ENCODE data around the gene TFF2. TPM values are rescaled to one million over a fixed set of nuclear protein-coding genes. Genes with fewer than 3 reads are reported as not detected.

Gene TFF2
- total RNA-seq, 1 experiment from 2014 or later, result not detected

DNA sequence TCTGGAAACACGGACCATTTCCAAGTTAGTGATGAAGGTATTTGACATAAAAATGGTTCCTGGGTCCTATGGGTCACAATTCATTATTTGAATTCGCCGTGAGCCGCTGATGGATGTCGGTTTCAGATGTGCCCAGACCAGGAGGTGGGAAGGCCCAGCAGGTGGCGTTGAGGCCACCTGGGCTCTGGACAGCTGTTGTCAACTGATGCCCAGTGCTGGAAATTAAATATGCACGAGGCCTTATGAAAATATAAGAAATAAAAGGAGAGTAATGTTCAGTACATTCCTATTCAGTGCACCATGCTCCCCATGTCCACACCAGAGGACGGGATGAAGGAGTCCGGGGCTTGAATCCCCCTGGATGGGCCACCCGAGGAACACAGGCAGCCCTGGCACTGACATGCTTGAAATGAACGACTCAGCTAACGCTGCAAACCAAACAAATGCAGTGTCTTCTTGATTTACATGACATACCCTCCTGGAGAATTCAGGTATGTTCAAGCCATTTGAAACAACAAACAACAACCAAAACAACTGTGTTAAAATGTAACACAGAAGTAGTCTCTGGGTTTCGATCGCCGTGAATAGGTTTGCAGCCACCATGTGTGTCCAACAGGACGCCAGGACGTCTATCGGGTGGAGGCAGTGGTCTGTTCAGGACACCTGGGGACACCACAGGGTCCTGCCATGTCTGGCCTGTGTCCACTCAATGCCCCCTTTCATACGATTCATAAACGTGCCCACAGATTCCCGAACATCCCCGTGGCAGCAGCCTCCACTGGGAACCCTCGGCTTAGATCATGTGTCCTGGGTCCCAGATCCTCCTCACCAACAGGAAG is 41.7 kb downstream of the TFF2 start:
- DNase-seq (ENCODE audit: extremely low read depth, low read depth), result no peak

DNA sequence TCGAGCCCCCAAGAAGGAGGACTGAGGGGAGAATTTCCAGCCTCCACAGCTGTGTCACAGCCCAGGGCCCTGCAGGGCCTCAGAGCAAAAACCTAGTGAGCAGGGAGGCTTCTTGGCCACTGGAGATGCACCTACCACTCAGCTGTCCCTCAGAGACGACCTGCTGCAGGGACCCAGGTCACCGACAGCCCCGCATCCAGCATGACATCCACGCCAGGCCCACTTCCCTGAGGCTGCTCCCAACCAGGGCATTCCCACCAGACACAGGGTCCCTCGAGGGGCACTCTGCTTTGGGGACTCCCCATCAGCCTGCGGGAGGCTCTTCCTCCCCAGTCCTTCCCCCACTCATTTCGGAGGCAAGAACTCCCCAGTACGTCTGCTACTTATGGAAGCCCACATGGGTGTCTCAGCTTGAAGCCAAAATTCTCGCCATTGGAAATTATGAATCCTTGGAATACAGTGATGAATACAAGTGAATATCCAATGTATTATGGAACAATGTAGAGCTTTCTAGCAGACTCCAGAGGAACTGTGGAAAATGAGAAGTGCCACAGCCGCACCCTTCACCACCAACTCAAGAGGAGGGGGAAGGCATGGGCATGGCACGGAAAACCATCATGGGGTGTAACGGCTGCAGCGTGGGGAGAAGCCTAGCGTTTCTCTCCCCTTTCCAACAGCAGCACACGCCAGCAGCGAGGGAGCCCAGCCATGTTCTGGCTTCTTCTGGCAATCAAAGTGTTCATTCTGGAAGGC is 42.5 kb downstream of the TFF2 start:
- DNase-seq (ENCODE audit: extremely low read depth, low read depth), result no peak

DNA sequence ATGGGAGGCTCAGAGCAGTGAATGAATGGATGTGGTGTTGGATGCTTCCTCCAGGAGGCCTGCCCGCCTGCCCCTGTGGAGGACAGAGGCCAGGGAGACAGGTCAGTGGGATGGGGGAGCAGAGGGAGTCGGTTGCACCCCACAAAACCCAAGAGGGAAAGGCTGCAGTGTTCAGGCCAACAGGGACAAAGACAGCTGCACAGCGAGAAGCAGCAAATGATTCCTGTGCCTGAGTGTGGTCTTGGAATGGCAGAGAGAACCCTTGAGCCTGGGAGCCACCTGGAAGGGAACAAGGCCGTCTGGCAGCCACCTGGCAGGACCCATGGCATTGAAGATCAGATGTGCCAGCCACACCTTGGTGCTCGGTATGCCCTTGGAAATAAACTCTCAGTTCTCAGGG is 43.7 kb downstream of the TFF2 start:
- no peak for DNase-seq (ENCODE audit: extremely low read depth, low read depth)

DNA sequence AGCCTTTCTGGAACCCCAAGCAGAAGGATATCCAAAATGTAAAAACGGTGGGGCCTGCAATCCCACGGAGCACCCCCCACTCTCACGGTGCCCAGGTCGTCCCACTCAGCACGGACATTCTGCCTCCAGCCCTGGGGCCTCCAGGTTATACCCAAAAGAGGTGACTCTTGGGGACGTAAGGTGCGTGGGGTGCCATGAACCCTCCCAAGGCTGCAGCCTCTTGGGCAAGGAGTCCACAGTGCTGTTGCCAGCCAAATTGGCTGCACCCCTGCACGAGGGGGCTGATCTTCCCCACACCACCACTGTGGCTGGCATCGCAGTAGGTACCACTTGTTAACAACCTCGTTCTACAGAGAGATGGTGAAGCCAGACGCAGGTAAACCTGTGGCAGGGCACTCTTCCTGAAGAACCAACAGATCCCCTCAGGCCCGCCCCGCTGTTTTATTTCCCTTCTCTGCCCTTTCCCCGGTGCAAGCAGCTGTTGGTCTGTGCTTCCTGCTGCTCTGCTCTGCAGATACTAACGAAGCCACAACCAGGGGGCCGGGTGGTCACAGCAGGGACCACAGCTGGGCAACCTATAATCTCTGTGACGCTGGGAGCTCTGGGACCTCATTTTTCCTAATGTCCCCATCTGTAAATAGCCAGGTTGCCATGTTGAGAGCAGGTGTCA is 44.3 kb downstream of the TFF2 start:
- no peak for DNase-seq (ENCODE audit: extremely low read depth, low read depth)

DNA sequence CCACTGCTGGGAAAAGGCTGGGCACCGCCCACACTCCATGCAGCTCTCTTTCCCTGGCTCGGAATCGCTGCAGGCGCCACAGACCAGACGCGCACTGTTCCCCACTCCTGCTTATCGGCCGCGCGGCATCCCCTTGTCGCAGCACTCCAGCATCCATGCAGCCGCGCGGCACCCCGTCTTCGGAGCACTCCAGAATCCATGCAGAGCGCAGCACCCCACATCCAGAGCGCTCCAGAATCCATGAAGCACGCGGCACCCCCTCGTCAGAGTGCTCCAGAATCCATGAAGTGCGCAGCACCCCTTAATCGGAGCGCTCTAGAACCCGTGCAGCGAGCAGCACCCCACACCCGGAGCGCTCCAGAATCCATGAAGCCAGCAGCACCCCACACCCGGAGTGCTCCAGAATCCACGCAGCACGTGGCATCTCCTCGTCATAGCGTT is 45.1 kb downstream of the TFF2 start:
- no peak for DNase-seq (ENCODE audit: extremely low read depth, low read depth)

DNA sequence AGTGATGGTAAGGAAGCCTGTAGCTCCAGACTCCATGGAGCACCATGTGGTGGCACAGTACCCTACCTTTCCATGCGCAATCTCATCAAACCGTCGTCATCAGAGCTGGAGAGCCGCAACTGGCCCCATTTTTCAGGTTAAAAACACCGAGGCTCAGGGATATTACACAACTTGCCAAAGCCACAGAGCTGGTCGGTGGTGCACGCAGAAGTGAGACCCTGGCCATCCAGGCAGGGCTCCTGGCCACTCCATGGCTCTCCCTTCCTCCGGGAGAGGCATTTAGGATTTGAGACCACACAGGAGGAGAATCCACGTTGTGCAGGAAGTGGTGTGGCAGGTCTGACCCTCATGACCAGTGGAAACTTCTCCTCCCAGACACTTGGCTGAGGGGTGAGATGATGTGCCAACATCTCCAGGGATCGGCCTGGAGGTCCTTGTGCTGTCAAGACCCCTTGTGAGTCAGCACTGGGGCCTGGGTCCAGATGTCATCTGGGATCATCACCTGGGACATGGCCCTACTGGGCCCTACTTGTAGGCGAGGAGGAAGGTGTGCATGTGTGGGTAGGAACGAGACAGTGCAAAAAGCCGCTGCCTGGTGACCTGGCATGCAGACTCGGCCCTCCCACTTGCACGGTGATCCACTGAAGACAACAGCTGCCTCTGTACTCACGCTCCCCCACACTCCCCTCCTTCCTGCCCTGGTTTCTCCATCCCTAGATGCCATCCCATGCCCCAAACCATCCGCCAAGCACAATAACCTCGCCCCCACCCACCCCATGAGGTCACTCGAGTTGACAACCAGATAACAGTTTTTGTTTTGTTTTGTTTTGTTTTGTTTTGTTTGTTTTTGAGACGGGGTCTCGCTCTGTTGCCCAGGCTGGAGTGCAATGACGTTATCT is 46.0 kb downstream of the TFF2 start:
- no peak for DNase-seq (ENCODE audit: extremely low read depth, low read depth)

DNA sequence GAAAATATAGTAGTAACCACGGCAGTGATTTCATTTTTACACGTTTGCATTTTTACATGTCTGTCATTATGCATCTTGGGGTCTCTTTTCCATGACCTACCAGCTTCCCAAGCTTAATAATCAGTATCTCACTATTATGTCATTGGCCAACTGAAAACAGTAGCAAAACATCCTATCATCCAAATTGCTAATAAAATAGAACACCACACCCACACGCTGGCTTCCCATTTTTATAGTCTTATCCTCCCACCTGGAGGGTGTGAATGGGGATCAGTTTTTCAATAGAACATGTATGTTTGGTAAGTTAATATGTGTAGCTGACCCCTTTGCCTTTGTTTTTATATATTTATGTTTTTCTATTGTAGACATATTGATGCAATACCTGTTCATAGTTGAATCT is 47.4 kb downstream of the TFF2 start:
- no peak for DNase-seq (ENCODE audit: extremely low read depth, low read depth)

DNA sequence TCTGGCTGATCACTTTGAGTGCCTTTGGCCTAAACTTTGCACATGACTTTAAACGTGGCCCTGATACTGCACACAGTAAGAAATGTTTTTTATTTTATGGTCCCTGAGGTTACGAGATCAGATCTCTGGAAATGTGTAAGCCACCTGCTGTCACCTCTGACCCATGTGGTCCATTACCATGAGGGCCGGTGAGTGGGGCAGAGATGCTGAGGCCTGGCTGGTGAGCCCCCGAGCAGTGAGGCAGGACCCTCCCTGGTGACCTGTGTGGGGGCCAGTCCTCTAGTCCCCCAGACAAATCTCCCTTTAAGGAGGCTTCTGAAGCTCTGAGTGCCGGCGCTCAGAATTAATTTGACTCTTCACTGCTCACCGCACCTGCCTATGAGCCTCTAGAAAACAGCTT is 48.0 kb downstream of the TFF2 start:
- no peak for DNase-seq (ENCODE audit: extremely low read depth, low read depth)

DNA sequence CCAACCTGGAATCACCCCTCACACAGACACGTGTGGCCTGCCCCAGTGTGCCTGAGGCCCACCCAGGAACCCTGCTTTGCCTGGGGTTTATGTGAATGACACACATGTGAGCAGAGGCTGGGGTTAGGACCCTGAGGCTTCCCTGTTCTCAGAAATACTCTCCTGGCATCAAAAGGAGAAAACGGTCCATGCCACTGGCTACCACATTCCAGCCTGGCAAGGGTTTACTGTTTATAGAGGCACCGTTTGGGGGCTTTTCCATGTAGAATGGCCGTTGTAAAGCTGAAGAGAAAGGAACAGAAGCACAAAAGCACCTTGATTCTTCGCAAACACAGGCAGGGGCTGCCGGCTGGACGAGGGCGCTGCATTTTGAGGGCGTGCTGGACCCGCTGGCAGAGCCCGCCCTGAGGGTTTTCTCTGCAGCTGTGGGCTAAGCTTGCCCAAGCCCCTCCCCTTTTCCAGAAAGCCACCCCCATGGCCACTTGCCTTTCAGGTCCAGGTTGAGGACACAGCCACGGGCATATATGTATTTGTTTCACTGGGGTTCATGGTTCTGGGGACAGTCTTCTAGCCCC is 48.6 kb downstream of the TFF2 start:
- DNase-seq (ENCODE audit: extremely low read depth, low read depth), result no peak

DNA sequence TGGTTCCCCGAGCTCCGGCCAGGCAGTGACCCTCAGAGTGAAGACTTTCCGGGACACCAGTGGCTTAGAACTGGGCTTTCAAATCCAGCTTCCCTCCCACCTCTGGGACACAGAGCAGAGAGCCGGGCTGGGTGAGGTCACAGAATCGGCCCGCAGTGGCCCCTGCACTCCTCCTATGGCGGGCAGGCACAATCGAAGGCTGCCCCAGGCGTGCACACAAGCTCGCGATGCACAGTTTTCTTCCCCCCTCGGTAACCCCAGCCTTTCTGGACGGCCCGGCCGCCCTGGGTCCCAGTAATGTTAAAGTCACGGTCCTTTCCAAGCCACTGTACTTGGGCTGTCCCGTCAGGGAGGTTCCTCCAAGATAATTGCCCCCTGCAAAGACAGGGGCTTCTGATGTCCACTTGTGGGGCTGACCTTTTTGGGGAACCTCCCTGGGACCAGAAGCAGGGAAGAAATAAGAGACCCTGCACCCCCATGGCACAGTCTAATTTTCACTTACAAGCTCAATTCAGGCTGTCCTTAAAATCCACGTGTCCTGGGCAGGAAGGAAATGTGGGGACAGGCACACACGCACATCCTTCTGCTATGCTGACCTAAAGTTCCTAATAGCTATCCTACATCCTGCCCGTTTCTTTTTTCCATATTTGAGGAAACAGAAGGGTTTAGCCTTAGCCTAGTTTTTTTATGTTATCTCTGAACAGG is 49.3 kb downstream of the TFF2 start:
- DNase-seq (ENCODE audit: extremely low read depth, low read depth), result no peak

DNA sequence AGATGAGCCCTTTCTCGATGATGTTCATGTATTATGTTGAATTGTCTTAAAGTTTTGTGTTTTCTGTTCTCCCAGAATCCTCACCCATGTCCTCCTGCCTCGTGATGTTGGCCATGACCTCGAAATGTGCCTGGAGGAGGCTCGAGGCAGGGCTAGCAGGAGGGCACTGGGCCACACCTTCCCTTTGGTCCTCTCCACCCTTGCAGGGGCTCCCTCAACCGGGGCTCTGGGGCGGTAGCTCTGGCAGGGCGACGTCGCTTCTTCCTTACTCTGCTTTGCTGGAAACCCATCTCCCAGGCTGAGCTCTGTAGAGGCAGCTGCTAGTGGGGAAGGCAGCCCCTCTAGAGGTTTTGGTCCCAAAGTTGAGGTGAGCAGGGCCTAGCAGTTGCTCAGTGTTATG is 49.8 kb downstream of the TFF2 start:
- DNase-seq (ENCODE audit: extremely low read depth, low read depth), result no peak

DNA sequence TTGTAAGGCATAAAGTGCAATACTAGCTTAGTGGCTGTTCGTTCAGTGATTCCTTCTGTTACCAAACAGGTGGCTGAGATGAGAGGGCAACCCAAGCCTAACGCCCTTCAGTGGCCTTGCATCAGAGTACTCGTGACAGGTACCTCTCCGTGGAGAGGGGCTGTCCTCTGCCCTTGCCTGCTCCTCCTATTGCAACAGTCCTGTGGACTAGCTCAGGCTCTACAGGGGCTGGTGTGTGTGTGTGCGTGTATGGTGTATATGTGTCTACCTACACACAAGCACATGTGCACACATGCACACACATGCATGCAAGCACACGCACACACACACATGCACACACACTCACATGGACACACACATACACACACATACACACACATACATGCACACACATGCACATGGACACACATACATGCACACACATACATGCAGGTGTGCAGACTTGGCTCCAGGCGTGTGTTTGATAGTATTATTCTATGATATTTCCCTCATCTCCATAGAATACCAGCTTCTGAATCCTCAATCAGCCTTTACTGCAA is 50.7 kb downstream of the TFF2 start:
- no peak for DNase-seq (ENCODE audit: extremely low read depth, low read depth)

DNA sequence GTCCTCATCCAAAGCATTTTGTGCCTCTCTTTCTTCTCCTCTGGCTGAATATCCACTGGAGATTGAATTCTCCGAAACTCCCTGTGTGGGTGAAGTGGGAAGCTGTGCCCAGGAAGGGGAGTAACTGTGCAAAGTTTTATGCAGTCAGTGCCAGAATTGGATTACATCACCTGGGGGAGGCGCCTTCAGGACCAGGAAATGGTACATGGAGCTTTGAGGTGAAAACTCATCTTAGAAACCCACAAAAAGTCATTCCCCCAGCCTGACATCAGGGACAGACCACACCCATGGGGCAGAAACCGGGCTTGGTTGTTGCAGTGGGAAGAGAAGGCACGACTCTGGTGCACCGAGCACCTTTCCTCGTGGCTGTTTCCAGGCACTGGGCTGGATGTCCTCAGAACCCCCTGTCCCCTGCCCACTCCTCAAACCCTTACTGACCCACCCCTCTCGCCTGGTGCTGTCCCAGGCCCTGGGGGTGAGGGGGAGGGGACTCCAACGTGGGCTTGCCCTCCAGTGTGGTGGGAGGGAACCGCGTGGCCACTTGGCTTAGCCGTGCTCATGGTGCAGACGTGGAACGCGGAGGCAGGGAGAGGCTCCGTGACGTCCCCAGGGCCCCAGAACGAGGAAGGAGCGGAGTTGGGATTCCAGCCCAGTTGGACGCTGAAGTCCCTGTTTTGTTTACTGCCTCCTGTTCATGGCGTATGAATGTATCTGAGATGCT is 51.3 kb downstream of the TFF2 start:
- no peak for DNase-seq (ENCODE audit: extremely low read depth, low read depth)

DNA sequence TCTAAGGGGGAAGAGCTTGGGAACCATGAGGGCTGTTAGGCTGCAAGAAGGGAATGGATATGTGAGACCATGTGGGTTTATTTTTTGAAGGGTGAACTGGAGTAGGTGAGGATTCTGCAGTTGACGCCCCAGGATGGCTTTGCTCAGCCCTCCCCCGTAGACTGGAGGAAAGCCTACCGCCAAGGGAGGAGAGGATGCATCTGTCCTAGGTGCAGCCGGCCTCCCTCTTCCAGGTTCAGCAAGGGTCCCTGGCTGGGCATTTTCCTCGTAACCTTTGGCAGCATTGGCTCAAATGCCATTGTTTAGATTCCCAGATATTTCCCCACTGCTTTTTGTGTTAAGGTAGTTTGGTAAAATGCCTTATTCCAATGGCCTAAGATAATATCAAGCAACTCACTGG is 52.1 kb downstream of the TFF2 start:
- DNase-seq (ENCODE audit: extremely low read depth, low read depth), result no peak

DNA sequence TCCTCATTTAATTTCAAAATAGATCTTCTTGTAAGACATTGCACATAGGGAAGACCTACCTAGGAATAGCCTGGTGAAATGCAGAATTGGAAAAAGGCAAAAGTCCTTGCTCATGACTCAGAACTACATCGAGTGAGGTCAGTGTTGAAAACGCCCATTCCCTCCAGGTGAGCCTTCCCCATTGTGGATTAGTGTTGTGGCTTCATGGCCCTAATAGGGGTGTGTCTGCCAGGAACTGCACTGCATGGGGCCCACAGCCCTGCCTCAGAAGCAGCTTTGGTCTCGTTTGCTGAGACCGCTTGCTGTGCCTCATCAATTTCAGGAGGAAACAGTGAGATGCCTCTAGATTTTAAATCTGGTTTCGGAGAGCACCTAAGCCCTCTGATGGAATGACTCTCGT is 52.6 kb downstream of the TFF2 start:
- DNase-seq (ENCODE audit: extremely low read depth, low read depth), result no peak

DNA sequence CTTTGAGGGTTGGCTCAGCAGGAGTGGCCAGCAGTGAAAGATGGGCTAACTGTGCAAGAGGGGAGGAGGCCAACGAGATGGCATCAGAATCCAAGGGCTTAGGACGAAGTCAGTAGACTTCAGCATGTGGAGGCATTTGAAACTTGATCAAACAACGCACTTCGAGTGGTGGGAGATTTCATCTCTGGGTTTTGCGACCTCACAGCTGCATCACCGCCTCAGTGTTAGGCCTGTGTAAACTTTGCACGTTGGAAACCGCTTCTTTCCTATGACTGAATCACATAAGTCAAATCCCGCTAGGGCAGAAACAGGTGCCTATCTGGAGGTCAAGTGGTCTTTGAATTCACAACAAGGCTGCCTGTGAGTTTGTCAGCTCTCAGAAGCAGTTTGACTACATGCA is 53.4 kb downstream of the TFF2 start:
- no peak for DNase-seq (ENCODE audit: extremely low read depth, low read depth)

DNA sequence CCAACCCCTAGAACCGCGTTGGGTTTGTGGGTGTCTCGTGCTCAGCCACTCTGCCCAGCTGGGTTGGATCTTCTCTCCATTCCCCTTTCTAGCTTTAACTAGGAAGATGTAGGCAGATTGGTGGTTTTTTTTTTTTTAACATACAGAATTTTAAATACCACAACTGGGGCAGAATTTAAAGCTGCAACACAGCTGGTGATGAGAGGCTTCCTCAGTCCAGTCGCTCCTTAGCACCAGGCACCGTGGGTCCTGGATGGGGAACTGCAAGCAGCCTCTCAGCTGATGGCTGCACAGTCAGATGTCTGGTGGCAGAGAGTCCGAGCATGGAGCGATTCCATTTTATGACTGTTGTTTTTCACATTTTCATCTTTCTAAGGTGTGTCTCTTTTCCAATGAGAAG is 54.3 kb downstream of the TFF2 start:
- DNase-seq (ENCODE audit: extremely low read depth, low read depth), result no peak
